Ammon's horn (tissue), 1 donor: ENCODE measurements around the gene JOSD2.
A peak's percentile ranks its signal among the peaks of the same experiment; 100 is the strongest.

Source experiments
- DNase-seq: peaks from one replicate; pipeline ENCODE4 v3.0.0-alpha.2; 2016; ENCODE audit warnings: low spot score

Gene JOSD2

DNA sequence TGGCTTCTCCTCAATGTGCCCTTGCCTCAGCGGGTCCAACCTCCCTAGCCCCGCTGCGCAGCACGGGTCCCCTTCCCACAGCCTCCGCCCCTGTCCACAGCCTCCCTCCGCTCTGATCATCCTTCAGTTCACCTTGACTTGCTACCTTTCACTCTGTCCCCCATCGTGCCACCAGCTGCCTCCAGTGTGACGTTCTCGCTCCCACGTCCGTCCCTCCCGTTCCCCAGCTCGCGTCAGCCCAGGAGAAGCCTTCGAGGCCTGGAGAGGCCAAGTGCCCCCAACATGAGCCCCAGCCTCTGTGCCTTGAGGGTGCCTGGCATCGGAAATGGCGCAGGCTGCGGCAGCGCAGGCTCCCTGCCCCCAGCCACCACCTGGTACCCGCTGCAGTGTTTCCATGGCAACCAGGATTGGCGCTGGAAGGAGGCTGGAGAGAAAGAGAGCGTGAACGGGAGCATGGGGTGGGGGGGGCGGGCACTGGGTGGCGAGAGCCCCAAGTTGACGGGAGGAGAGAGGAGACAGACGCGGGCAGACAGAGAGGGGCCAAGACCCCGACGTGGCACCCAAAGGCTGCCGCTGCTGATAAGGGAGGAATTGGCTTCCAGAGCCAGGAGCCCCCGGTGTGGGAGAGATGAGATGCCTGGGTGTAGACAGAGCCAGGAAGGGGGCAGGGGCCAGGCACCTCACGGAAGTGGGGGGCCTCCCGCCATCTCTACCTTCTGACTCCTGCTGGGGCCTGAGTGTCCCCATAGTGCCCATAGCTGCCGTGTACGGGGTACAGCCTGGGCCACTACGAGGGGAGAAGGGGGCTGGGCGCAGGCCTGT is 3.6 kb upstream of the JOSD2 start:
- peak; percentile 88 for DNase-seq

DNA sequence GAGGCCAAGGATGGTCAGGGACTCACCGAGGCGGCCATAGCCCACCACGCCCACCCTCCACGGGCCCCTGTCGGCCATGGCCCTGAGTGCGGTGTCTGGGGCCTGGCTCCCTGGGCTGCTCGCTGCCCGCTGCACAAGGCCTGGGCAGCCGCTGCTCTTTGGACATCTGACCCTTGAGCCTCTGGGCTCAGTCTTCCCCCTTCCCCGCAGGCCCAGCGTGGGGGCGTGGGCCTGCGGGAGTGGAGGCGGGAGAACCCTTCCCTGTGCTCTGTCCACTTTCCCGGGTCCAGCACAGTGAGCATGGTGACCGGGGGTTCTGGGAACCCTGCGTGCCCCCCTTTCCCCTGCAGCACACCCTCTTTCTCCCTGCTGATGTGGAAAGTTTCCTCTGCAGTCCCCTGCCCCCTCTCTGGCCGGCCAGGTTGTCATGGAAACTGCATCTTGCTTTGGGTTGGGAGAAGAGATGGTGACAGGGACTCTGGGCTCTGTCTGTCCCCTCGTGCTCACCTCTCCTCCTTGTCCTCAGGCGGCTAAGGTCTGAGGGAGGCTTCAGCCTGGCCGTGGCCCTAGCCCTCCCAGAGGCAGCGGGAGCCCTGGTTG is 2.9 kb upstream of the JOSD2 start, which contains the start of gene ASPDH:
Gene ASPDH (minus strand): TSS at position 168 of the 600 bp plus-strand sequence. CDS start 90 bp downstream, at position 78.
- peak; percentile 60 for DNase-seq

DNA sequence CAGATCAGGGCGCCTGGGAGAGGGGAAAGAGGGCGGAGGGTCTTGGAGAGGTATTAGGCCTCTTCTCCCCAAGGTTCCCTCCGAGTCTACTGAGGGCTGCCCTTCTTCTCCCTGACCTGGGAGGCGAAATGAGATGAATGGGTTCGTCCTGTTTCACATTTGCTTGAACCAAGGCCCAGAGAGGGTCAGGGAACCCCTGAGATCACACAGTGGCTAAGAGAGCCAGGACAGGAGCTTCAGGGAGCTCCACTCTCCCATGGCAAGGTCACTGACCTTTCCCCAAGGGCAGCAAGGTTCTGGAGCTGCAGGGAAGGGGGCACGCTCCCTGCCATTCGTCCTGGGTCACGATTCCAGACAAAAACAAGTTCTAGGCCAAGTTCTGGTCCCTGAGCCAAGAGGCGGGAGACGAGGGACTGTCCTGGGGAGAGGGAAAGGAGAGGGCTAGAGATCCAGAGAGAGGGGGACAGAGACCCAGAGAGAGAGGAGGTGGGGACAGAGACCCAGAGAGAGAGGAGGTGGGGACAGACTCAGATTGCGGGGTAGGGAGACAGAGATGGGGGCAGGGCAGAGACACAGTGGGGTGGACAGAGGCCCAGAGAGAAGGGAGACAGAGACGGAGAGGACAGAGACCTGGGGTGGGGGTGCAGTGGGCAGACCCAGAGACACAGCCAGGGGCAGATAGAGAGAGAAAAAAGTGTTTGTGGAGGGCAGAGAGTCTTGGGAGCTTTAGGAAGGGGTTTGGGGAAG is 2.2 kb upstream of the JOSD2 start:
- no peak for DNase-seq

DNA sequence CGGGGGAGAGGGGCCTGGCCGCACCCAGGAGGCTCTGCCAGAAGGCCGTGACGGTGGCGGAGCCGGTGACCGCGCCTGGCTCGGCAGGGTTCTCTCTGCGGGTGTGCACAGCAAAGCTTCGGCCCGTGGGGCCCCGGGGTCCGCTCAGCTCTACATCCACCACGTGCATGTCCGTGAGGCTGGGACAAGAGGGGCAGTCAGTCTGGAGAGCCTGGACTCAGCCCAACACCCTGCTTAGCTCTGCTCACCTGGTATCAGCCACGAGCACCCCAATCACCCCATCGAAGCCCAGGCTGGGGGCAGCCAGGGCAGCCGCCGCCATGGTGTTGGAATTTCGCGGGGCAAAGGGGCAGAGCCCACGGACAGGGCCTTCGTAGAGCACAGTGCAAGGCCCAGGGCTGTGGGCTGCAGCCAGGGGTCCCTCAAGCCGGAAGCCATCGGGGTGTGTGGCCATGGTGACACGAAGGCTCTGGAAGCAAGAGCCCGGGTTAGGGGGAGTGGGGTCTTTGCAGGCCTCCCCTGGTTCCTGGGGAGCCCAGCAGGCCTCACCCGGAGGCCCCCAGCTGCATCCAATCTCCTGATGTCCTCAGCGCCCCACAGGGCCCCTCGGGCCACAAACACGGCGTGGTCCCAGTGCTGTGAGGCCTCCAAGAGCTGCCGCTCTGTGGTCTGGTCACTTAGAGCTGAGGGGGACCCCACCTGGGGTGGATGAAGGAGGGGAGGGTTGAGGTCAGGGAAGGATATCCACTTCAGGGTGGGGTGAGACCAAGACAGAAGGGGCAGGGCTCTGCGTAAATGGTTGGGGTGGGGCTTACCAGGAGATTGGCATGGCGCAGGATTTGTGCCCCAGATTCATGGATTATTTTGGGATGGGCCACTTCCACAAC is 1.4 kb upstream of the JOSD2 start:
- DNase-seq = no peak

DNA sequence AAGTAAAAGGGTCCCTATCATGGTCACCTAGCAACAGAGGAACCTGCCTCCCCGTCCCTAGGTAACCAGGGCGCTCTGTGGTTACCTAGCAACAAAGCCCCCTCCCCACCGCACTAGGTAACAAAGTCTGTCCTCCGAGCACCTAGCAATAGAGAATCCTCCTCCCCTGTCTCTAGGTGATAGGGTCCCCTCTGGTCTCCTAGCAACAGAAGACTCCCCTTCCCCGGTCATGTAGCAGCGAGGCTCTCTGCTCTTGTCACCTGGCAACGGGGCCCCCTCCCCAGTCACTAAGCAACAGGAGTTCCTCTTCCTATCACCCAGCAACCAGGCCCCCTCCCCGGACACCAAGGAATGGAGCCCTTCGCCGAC is 307 bp downstream of the JOSD2 start:
- no peak for DNase-seq

DNA sequence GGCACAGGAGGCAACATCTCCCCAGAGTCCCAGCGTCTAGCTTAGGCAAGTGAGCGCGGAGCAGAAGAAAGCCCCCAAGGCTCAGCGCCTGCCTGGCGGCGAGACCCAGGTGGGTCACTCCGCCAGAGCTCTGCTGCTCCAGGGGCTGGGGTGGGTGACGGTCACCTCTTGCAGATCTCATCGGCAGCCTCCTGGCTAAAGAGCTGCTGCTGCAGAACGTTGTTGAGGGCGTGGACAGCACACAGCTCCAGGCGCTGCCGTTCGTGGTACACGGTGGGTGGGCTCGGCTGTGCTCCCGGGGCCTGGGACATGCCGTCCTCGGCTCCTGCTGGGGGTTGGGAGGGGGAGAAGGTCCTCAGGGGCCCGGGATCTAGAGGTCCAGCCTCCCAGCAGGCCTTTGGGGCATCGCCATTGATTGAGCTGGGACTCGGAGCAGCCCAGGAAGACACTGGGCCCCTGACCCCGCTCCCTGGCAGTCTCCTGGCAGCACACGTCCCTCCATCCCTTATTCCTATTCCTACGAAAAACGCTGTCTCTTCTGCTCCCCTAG is 795 bp downstream of the JOSD2 start:
- DNase-seq = no peak

DNA sequence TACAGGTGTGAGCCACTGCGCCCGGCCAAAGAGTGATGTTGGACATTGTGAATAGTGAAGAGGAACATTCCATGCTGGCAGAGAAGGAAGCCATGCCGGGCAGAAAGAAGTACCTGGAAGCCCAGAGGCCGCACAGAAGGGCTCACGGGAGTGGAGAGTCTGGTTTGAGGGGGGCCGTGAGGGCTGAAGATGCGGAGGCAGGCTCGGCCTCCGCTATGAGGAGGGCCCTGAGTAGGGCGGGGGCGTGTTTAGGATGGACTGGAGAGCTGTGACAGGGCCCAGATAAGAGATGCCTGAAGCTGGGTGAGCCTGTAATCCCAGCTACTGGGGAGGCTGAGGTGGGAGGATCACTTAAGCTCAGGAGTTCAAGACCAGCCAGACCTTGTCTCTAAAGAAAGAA is 1.6 kb downstream of the JOSD2 start:
- DNase-seq = no peak

DNA sequence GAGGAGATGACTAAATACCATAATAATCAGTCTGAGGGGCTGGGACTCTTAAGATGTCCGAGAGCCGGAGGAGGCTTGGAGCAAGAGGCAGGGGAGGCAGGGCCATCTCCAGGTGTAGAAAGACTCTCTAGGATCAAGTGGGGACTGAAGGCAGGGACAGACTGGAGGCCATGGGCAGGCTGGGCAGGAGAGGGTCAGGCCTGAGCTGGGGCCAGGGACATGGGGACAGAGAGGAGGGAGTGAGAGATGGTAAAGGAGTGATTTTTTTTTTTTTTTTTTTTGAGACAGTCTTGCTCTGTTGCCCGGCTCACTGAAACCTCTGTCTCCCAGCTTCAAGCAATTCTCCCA is 2.2 kb downstream of the JOSD2 start:
- no peak for DNase-seq

DNA sequence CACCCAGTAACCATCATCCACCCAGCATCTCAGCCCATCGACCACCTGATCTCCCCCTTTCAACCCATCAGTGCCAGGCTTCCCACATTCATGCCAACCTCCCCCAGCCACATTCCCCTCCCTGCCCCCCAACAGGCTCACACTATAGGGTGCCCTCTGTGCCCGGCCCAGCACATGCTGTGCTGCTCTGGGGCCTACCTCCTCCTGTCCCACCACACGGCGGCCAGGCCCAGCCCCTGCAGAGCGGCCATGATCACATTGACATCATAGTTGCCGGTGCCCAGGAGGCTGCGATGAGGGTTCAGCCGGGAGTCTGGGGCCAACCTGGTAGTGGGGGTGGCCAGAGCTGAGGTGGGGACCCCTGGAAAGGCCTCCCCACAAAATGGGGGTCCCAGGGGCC is 3.6 kb downstream of the JOSD2 start:
- DNase-seq = no peak

DNA sequence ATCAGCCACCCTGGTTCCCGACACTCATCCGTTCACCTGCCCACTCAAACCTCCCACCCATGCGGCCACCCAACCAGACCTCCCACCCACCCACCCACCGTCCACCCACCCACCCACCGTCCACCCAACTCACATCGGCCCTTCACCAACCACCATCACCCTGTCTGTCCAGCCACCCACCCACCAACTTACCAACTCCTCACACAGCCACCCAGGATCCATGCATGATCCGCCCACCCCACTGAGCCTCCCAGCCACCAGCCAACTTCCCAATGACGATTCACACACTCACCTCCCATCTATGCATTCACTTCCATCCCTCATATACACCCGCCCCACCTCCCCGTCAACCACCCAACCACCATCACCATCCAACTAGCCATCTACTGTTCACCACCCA is 4.3 kb downstream of the JOSD2 start:
- no peak for DNase-seq

DNA sequence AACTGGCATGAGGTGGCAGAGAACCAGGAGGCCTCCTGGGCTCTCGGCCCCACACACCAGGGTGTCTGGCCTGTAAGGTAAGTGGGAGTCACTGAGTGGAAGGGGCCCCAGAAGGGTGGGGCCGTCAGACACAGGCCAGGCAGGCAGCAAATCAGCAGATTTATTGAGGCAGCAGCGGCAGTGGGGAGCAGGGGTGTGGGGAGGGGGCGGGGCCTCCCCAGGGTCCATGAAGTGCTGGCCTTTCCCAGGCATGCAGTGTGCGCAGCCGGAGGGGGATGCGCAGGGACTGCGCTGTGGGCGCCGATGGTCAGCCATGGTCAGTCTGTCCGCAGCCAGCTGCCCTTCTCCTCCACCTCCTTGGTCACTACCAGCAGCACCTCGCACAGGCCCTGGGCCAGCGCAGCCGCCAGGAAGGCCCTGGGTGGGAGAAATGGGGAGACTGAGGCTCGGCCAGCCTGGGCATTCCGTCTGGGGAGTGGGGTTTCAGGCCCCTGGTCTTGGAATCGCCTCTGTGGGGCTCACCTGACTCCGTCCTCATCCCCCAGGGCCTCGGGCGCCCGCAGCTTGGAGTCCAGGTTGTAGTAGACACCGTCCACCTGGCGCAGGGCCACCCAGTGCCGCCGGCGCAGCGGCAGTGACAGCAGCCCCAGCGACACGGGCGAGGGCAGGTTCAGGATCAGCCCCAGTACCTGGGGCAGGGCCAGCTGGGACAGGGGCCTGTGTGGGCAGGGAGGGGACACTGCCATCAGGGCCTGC is 5.0 kb downstream of the JOSD2 start:
- DNase-seq = no peak

DNA sequence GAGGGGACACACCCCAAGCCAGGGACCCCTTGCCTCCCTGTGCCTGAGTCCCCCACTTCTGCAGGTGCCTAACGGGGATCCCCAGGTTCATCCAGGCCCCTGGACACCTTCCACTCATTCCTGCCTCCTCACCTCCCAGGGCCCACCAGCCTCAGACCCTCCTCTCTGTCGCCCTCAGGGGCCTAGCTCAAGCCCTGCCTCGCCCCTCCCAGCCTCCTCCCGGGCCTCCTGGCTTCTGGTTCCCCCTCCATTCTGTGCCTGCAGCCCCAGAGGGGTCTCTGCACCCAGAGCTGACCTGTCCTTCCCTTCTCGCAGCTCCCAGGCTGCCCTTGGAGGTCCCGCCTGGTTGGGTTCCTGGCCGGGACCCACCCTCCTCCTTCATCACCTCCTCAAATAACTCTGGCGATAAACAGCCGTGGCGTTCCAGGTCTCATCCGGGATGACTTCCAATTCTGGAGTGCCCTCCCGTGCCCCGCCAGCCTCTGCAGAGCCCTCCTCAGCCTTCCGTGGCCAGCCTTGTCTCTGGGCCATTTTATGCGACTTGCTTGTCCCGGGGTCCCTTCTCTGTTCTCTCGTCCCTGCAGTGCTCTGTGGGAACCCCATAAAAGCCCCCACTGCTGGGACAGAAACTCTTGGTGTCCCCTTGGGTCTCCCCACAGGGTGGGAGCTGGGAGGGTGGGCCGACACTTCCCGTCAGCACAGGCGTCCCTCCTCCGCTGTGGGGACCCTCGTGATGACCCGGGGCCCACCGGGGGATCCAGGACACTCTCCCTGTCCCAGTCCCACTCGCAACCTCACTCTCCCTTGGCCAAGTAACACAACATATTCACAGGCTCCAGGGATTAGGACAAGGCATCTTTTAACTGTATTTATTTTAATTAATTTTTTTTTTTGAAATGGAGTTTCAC is 9.2 kb downstream of the JOSD2 start:
- no peak for DNase-seq

DNA sequence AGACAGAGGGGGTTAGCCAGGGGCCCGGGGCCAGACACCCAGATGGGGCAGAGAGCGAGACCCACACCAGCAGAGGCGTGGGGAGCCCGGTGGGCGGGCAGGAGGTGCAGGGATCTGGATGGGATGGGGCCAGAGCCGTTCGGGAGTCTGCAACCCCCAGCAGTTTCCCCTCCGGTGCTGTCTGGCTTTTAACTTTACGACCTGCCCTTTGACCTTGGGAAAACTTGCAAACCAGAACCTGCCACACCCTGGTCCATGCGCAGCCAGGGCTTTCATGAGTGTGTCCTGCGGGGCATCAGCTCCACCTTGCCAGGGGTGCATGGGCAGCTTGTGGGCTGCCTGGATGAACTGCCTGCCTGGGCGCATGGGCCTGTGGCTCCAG is 9.8 kb downstream of the JOSD2 start:
- DNase-seq = no peak

DNA sequence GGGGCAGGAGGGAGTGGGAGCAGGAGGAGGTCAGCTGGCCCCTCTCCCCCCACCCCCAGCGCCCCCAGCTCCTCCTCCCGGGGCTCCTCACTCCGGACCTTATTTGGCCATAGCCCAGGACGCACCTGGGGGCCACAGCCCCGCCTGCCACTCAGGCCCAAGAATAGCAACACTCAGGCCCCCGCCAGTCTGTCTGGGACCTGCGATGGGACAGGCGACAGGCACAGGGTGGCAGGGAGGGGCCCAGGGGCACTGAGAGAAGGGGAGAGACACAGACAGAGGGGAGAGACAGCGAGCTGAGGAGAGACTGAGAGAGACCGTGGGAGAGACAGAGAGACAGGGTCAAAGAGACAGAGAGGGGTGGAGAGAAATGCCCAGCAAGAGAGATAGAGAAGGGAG is 10.2 kb downstream of the JOSD2 start:
- no peak for DNase-seq

DNA sequence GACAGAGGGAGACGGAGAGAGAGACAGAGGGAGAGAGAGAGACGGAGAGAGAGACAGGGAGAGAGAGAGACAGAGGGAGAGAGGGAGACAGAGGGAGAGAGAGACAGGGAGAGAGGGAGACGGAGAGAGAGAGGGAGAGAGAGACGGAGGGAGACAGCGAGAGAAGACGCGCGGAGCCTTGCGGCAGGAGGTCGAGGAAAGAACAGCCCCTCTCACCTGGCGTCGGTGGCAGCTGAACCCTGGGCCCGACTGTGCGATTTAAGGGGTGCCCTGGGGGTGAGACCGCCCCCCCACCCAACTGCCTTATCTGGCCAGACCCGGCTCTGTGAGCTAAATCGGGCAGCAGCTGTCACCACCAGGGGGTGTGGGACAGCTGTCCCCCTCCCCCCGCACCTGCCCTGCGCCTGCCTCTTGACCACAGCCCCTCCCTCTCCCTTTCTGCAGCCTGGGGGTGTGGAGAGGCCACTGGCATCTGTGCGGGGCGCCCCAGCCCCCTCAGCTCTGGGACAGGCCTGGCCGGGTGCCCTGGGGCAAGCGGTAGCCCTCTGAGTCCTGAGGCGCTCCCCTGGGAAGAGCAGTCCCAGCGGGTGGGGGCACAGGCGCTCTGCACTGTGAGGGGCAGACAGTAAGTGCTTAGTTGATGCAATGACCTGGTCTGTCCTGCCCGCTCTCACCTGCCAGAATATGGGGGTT is 10.8 kb downstream of the JOSD2 start:
- peak; percentile 61 for DNase-seq

DNA sequence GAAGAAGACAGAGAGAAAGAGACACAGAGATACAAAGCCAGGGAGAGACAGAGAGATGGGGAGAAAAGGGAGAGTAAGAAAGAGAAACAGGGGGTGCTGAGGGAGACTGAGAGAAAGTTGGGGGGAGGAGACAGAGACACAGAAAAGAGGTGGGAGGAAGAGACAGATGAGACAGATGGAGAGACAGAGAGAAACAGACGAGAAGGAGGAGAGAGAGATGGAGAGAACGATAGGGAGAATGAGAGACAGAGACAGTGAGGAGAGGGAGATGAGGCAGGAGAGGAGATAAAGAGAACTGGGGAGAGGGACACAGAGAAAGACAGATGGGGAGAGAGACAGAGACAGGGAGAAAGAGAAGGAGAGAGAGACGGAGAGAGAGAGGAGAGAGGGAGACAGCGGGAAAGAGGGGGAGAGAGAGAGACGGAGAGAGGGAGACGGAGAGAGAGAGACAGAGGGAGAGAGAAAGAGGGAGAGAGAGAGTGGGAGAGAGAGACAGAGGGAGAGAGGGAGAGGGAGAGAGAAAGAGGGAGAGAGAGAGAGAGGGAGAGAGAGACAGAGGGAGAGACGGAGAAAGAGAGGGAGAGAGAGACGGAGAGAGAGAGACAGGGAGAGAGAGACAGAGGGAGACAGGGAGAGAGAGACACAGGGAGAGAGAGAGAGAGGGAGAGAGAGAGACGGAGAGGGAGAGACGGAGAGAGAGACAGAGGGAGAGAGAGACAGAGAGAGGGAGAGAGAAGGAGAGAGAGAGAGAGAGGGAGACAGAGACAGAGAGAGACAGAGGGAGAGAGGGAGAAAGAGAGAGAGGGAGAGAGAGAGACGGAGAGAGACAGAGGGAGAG is 12.6 kb downstream of the JOSD2 start:
- DNase-seq = no peak

DNA sequence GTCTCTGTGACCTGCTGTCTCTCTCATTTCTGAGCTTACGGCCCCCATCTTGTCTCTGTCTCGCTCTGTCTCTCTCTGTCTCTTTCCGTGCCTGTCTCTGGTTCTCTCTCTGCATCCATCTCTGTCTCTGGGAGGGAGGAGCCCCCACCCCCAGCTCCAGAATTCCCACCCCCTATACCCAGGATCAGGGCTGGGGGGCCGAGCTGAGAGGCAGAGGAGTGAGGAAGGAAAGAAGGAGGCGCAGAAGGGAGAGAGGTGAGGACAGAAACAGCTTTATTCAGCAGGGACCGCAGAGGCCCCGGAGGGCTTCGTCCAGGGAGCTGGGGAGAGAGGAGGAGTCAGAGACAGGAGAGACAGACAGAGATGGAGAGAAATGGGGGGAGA is 14.0 kb downstream of the JOSD2 start:
- DNase-seq = no peak

DNA sequence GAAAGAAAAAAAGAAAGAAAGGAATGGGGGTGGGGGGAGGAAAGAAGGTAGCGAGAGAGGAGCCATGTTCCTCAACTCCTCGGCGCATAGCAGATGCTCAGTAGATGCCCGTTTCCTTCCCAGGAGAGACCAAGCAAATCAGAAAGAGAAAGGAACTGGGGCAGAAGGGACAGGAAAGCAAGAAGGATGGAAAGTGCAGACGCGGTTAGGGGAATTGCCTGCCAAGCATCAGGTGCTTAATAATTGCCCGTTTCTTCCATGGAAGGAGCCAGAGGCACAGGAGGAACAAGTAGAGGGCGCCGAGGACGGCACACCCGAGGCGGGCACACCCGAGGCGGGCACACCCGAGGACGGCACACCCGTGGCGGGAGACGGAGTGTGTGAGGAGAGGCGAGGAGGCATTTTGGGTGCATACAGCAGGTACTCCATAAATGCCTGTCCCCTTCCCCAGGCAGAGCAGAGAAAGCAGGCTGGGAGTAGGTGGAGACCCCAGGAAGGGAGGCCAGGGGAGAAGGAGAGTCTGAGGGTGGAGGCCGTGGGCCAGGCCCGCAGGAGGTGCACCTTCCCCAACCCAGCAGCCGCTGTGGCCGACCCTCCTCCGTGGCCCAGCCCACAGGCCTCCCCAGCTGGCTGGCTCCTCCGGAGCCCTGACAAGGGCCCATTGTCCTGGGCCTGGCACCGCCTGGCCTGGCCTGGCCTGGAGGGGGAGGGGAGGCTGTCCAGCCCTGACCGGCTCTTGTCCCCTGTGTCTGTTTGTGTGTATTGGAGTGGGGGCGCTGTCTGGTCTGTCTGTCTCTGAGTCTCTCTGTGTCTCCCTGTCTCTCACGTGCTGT is 14.6 kb downstream of the JOSD2 start:
- peak; percentile 97 for DNase-seq
